ENCODE results near the gene FAM221B.

The FAM221B gene

DNA sequence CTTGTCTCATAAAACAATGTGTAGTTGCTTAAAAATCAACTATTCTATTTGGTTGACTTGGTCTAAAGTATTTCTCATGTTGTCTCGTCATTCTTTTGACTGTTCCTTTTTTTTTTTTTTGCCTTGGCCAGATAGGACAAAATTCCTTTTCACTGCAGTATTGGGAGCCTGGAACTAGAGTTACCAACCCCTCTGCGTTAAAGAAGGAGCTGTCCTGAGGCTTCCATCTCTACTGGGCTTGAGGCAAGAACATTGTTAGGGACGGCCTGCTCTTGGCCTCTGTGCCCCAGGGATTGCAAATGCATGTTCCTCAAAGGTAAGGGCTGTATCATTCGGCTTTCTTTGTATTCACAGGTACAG, 38.5 kb downstream of the FAM221B start:
- no peak for DNase-seq

DNA sequence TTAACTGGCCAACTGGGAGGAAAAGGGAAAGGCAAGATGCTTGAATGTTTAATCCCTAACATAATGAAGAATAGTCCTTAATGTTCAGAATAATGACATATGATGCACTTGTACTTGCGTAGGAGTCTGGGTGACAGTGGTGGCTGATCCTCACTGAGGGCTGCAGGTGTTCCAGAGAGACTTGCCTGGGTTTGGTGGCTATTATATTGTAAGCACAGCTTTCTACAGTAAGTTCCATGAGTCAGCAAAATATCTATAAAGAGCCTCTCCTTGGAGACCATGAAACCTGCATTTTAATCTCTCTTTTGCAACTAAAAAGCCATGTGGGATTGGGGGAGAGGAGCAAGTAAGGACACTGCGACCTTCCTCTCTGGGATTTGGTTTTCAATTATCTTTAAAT, 39.0 kb downstream of the FAM221B start:
- DNase-seq, result no peak

DNA sequence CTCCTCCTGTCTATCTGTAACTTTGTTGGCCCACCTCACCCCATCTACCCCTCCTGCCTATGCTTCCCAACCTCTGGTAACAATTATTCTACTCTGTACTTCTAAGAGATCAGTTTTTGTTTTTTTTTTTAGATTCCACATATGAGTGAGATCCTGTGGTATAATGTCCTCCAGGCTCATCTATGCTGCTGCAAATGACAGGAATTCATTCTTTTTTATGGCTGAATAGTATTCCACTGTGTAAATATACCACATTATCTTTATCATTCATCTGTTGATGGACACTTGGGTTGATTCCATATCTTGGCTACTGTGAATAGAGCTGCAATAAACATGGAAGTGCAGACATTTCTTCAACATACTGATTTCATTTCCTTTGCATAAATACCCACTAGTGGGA, 45.1 kb downstream of the FAM221B start:
- DNase-seq, result no peak

DNA sequence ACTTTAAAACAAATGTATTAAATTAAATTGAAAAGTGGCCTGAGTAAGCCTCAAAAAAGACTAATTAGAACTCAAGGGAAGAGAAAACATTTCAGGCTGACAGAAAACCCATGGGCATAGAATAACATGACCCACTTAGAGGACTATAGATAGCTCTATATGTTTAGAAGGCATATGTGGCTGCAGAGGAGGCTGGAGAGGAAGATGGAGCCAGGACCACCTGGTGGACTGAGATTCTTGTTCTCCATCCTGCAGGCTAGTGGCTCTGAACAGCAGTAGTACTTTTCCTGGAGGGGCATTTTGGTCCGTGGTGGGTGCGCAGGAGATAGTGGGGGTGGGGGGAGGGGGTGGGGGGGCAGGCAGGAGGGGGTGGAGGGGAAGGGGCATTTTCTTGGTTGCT, 47.5 kb downstream of the FAM221B start:
- DNase-seq, result no peak

DNA sequence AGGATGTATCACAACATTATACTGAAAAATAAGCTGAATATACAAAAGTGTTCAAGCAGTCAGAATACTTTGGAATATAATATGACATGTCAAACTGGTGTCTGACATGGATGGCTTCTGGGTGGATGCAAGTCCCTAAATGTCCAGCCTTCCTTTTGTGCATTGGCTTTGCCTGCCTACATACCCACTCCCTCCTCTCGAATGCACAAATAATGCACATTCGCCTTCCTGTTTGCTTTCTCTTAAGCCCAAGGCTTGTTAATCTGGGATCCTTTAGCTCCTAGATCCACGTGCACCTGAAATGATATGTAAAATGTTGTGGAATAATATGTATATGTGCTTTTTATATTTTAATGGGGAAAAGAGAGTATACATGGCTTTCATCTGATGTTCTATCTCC, 50.0 kb downstream of the FAM221B start:
- no peak for DNase-seq

DNA sequence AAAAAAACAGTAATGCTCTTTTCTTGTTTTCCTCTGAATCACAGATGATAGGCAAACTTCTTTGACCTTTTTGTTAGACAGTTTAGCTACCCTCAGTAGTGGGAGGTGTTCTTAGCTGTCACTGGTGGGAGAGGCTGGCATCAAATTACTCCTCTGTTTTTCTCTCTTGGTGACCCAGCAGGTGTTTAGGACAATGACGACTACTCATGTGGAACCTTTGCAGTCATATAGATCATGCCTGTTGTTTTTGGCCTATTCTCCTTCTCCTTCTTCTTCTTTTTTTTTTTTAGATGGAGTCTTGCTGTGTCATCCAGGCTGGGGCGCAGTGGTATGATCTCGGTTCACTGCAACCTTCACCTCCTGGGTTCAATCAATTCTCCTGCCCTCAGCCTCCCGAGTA, 52.5 kb downstream of the FAM221B start:
- DNase-seq, result peak; percentile 71

DNA sequence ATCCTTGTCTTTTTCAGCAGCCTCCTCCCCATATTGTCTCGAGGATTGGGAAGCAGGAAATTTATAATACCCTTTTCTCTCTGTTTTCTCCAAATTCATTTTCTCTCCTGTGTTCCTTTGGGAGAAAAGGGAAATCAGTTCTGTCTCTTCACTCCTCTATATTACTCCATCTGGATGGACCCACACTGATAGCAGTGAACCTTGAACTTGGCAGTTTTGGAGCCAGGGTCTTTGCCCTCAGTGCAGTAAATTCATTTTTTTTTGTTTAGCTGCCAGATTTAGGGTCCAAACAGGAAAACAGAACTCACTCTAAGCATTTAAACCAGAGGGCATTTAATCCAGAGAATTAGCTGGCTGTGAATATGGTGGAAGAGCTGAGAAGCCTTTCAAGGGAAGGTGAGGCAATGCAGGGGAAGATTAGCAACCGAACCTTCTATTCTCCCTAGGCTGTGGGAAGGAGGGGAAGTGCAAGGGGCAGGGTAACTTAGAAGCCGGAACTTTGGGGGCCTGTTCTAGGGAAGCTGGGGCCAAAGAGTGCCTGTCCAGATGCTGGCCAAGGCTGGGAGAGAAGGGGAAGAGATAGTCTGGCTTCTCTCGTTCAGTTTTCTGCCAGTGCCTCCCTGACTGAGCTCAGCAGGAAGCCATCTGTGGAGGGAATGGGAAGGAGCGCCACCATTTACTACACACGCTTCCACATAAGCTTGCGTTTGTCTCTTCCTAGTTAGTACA, 53.5 kb downstream of the FAM221B start:
- DNase-seq, result no peak

DNA sequence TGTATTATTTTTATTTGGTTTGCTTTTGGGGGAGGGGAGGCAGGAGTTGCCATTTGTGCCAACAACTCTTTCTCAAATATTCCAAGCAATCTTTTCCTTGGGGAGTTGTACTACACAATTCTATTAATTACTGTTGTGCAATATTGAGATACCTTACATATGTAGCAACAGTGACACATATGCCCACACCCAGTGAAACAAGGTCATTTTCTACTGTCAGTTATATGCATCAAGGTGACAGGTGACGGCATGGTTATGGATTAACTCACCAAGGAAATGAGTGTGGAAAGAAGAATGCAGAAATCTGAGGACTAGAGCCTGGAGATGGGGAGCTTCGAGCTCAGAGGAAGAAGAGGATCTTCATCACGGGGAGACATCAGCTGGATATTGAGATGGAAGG, 56.6 kb downstream of the FAM221B start:
- no peak for DNase-seq

DNA sequence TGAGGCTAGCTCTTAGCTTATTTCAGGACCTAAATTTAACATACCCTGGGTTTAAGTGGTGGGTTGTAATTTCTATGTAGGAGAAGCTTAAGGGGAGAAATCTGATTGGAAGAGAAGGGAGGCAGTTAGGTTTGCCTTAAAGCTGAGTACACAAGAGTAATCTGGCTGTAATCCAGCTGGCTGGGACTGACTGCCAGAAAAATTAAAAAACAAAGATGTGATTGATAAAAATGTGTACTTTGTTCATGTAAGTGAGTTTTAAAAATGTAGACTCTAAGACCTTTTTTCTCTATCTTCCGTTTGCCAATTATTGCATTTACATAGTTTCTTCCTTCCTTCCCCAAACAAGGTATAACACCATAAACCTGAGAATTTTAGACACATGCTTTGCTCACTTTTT, 57.0 kb downstream of the FAM221B start:
- peak; percentile 32 for DNase-seq

DNA sequence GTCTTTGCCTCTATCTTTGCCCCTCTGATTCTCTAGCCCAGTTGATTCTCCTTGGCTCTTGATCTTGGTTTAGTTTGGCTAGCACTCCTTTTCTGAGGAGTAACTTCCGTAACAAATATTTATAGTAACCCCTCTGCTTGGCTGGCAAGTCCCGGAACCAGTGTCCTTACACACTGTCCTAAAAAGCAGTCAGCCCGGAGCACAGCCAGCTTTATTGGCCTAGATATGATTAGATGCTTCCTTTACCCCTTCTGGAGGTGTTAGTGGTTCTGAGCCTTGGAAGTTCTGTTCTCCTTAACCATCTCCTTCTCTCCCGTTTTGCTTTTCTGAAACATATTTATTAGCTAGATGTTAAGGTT, 57.5 kb downstream of the FAM221B start:
- no peak for DNase-seq

DNA sequence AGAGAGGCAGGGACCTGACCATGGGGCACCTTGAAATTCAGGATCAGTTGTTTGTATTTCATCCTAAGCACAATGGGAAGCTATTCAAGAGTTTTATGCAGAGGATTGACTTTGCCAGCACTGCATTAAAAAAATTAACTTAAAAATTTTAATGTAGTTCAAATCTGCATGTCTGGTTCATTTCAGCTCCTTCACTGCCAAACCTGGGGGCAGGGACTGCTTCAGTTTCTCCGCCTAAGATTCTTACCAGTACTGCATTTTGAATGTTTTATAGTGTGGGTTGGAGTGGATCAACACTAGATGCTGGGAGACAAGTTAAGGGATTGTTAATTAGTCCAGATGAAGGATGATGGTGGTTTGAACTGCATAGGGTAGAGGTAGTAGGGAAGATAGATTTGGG, 58.8 kb downstream of the FAM221B start:
- no peak for DNase-seq

DNA sequence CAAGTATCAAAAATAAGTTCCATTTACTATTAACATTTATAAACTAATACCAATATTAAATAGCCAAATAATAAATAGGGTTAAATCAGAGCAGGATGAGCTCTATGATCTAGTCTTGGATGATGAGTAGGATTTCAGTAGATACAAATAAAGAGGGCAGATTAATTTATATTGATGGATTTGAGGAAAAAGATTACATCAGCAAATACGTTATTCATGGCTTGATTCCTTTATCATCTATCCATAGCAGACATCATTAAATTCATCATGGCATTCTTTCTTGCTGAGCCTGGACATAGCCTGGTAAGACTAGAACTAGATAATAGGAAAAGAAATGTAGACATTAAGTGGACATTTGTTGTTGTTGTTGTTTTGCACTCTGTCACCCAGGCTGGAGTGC, 61.1 kb downstream of the FAM221B start:
- no peak for DNase-seq

DNA sequence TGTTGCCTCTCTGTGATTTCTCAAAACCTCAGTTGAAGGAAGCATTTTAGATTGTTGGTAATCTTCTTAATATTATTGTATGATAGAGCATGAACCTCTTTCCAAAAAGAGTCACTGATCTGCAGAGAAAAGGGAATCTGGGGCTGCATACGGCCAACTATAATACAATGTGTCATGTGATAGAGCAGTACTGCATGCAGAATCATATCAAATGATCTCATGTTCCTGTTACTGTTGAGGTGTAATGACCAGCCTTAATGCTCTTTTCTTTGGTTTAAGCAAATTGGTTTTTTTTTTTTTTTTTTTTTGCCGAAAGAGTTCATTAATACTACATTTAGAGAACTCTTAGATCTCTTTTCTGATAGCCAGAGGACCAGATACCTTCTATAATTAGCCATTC, 61.5 kb downstream of the FAM221B start:
- no peak for DNase-seq

Data from DMS79 (cell line).